ENCODE data around the gene FAM171A1. TPM values are rescaled to one million over a fixed set of nuclear protein-coding genes. Genes with fewer than 3 reads are reported as not detected.

The FAM171A1 gene
- total RNA-seq, 1 experiment from 2014 or later, result 26.3 TPM

GRCh38 chr10:15241306-15241705 lies 129.8 kb downstream of the FAM171A1 start:
- Histone ChIP-seq H3K9me3 (no peaks in the 10 kb centered on the region), H3K27me3 (replicated peaks; ENCODE audit: control insufficient read depth, insufficient read depth, low read length) (no peaks in the 10 kb centered on the region), H3K4me3 (ENCODE audit: low read depth, low read length) (no peak overlapping the region), H3K36me3 (ENCODE audit: control insufficient read depth, insufficient read depth, low read length) (no peaks in the 10 kb centered on the region; the same call in 1 of the 2 replicates), H3K4me1 (no peaks in the 10 kb centered on the region)
- no peak for TF ChIP-seq CTCF (IDR thresholded peaks at IDR 0.05; ENCODE audit: insufficient read depth in 1 of 2, low read depth in 1 of 2, low read length in 1 of 2, severe bottlenecking in 1 of 2, unreplicated experiment in 1 of 2)
- Mint-ChIP-seq H3K9me3 (ENCODE audit: unreplicated experiment) (no peaks in the 10 kb centered on the region), H3K36me3 (ENCODE audit: insufficient read depth, unreplicated experiment) (peaks cover 5% of the 10 kb centered on the region), H3K4me1 (ENCODE audit: low read depth, unreplicated experiment) (no peaks in the 10 kb centered on the region), H3K4me3 (ENCODE audit: unreplicated experiment) (no peak overlapping the region), H3K27me3 (ENCODE audit: insufficient read depth, unreplicated experiment) (no peaks in the 10 kb centered on the region), H3K27ac (ENCODE audit: unreplicated experiment) (no peak overlapping the region)
- ChIA-PET POLR2A (no interaction called here), CTCF (no interaction called here)
- no TSS peak for BruUV-seq (replicated peaks)
- DNase-seq, result no peak
- intact Hi-C loops (cut with micrococcal nuclease; ENCODE audit: unreplicated experiment), result no loop called here

GRCh38 chr10:15238555-15239335 lies 132.3 kb downstream of the FAM171A1 start:
- Histone ChIP-seq H3K4me1 (no peaks in the 10 kb centered on the region), H3K27me3 (replicated peaks; ENCODE audit: control insufficient read depth, insufficient read depth, low read length) (no peaks in the 10 kb centered on the region), H3K36me3 (ENCODE audit: control insufficient read depth, insufficient read depth, low read length) (no peaks in the 10 kb centered on the region), H3K9me3 (no peaks in the 10 kb centered on the region), H3K4me3 (ENCODE audit: low read depth, low read length) (no peak overlapping the region)
- no peak for DNase-seq
- ChIA-PET POLR2A (no interaction called here), CTCF (interaction anchor here (0.7 kb wide), 1 partner anchor 179 kb away, joined by 3 read pairs; no protein-coding TSS in a partner anchor)
- Mint-ChIP-seq H3K4me3 (ENCODE audit: unreplicated experiment) (no peak overlapping the region), H3K9me3 (ENCODE audit: unreplicated experiment) (no peaks in the 10 kb centered on the region), H3K36me3 (ENCODE audit: insufficient read depth, unreplicated experiment) (peaks cover 5% of the 10 kb centered on the region), H3K4me1 (ENCODE audit: low read depth, unreplicated experiment) (no peaks in the 10 kb centered on the region), H3K27me3 (ENCODE audit: insufficient read depth, unreplicated experiment) (no peaks in the 10 kb centered on the region), H3K27ac (ENCODE audit: unreplicated experiment) (no peak overlapping the region)
- no peak for TF ChIP-seq CTCF (IDR thresholded peaks at IDR 0.05; ENCODE audit: insufficient read depth in 1 of 2, low read depth in 1 of 2, low read length in 1 of 2, severe bottlenecking in 1 of 2, unreplicated experiment in 1 of 2)
- BruUV-seq (replicated peaks), result no TSS peak
- intact Hi-C loops (cut with micrococcal nuclease; ENCODE audit: unreplicated experiment), result no loop called here

GRCh38 chr10:15237351-15237750 lies 133.7 kb downstream of the FAM171A1 start:
- Mint-ChIP-seq H3K27me3 (ENCODE audit: insufficient read depth, unreplicated experiment) (no peaks in the 10 kb centered on the region), H3K27ac (ENCODE audit: unreplicated experiment) (no peak overlapping the region), H3K36me3 (ENCODE audit: insufficient read depth, unreplicated experiment) (peaks cover 5% of the 10 kb centered on the region), H3K4me1 (ENCODE audit: low read depth, unreplicated experiment) (no peaks in the 10 kb centered on the region), H3K9me3 (ENCODE audit: unreplicated experiment) (no peaks in the 10 kb centered on the region), H3K4me3 (ENCODE audit: unreplicated experiment) (no peak overlapping the region)
- ChIA-PET POLR2A (no interaction called here), CTCF (no interaction called here)
- H3K27me3 ChIP-seq (replicated peaks; ENCODE audit: control insufficient read depth, insufficient read depth, low read length), result no peaks in the 10 kb centered on the region
- TF ChIP-seq CTCF (IDR thresholded peaks at IDR 0.05; ENCODE audit: insufficient read depth in 1 of 2, low read depth in 1 of 2, low read length in 1 of 2, severe bottlenecking in 1 of 2, unreplicated experiment in 1 of 2), result no peak
- no peaks in the 10 kb centered on the region for H3K9me3 ChIP-seq
- no peak overlapping the region for H3K4me3 ChIP-seq (ENCODE audit: low read depth, low read length)
- no peaks in the 10 kb centered on the region for H3K36me3 ChIP-seq (ENCODE audit: control insufficient read depth, insufficient read depth, low read length)
- BruUV-seq (replicated peaks), result no TSS peak
- peak in 1 of 2 experiments; percentile 28 for DNase-seq
- no peaks in the 10 kb centered on the region for H3K4me1 ChIP-seq
- intact Hi-C loops (cut with micrococcal nuclease; ENCODE audit: unreplicated experiment), result no loop called here
